Measurements from ENCODE around the gene DMWD.

GRCh38 chr19:45824041-45824471 lies 31.4 kb upstream of the DMWD start:
- no peak for TF ChIP-seq FOSL2 (IDR thresholded peaks at IDR 0.05; ENCODE audit: borderline replicate concordance, low read depth)
- TF ChIP-seq SMC3 (IDR thresholded peaks at IDR 0.05; ENCODE audit: low read depth, low read length): no peak
- no peak for TF ChIP-seq USF2 (IDR thresholded peaks at IDR 0.05; ENCODE audit: borderline replicate concordance, low read depth, low read length)
- TF ChIP-seq CTCF (IDR thresholded peaks at IDR 0.05): no peak
- no peak for TF ChIP-seq FOXM1 (IDR thresholded peaks at IDR 0.05; ENCODE audit: low read depth)
- TF ChIP-seq TCF12 (IDR thresholded peaks at IDR 0.05): no peak
- no peak for TF ChIP-seq MAX (IDR thresholded peaks at IDR 0.05; ENCODE audit: low read depth)
- no peak for TF ChIP-seq POLR2AphosphoS5 (IDR thresholded peaks at IDR 0.05; ENCODE audit: low read depth, low read length)
- no peak for TF ChIP-seq EZH2phosphoT487 (IDR thresholded peaks at IDR 0.05; ENCODE audit: borderline replicate concordance, low read depth)
- no peak for TF ChIP-seq REST (IDR thresholded peaks at IDR 0.05; ENCODE audit: low read depth, low read length)
- no peak for TF ChIP-seq TAF1 (IDR thresholded peaks at IDR 0.05; ENCODE audit: borderline replicate concordance, low read depth, low read length)
- TF ChIP-seq YY1 (IDR thresholded peaks at IDR 0.05; ENCODE audit: low read depth): no peak
- TF ChIP-seq GATA2 (CRISPR knock-in tag; IDR thresholded peaks at IDR 0.05): no peak
- TF ChIP-seq GABPA (IDR thresholded peaks at IDR 0.05; ENCODE audit: low read depth): no peak

Data from SK-N-SH (cell line).